ENCODE measurements around the gene MAP3K15. TPM values are rescaled to one million over a fixed set of nuclear protein-coding genes. Genes with fewer than 3 reads are reported as not detected.
"Not testable (repeated sequence)": the region's sequence is repeated elsewhere in the genome, so short reads cannot be mapped to it uniquely, and the experiment has no call there.

MAP3K15 gene
- total RNA-seq, 1 donor from 2014 or later, result 1.1 TPM

GRCh38 chrX:19479458-19479857 lies 35.9 kb downstream of the MAP3K15 start:
- TF ChIP-seq EZH2 (IDR thresholded peaks at IDR 0.05), result no peak
- TF ChIP-seq CTCF (IDR thresholded peaks at IDR 0.05), result no peak
- no peak for TF ChIP-seq EZH2phosphoT487 (IDR thresholded peaks at IDR 0.05)
- Mint-ChIP-seq H3K9me3 (peaks cover 14% of the 10 kb centered on the region), H3K4me1 (no peaks in the 10 kb centered on the region), H3K27me3 (ENCODE audit: insufficient read depth, low read depth) (peaks cover 5% of the 10 kb centered on the region), H3K27ac (no peak overlapping the region), H3K4me3 (no peak overlapping the region), H3K36me3 (peaks cover 2% of the 10 kb centered on the region)
- no peak overlapping the region for H2AFZ ChIP-seq (replicated peaks)
- H4K20me1 ChIP-seq (ENCODE audit: low read depth), result no peaks in the 10 kb centered on the region
- H3K4me3 ChIP-seq, result no peak overlapping the region
- H3F3A ChIP-seq (ENCODE audit: low read depth), result peaks cover 4% of the 10 kb centered on the region
- H3K9me3 ChIP-seq (ENCODE audit: low read depth), result no peaks in the 10 kb centered on the region
- H3K4me1 ChIP-seq, result no peaks in the 10 kb centered on the region
- DNase-seq (ENCODE audit: low spot score), result no peak
- no peak overlapping the region for H3K4me2 ChIP-seq
- no peaks in the 10 kb centered on the region for H3K36me3 ChIP-seq
- no peak overlapping the region for H3K27ac ChIP-seq
- H3K27me3 ChIP-seq, result no peaks in the 10 kb centered on the region
- H3K9ac ChIP-seq, result no peak overlapping the region
- H3K79me2 ChIP-seq (ENCODE audit: low read depth), result no peaks in the 10 kb centered on the region

- H3K27ac ChIP-seq; H3K36me3 Mint-ChIP-seq; H4K20me1 ChIP-seq (ENCODE audit: low read depth); H3K9ac ChIP-seq; H3K36me3 ChIP-seq; H3F3A ChIP-seq (ENCODE audit: low read depth); H3K27me3 Mint-ChIP-seq (ENCODE audit: insufficient read depth, low read depth); H3K4me2 ChIP-seq; H3K27ac Mint-ChIP-seq; H3K4me3 ChIP-seq; H3K4me1 Mint-ChIP-seq; H3K4me1 ChIP-seq; H2AFZ ChIP-seq (replicated peaks); H3K79me2 ChIP-seq (ENCODE audit: low read depth); DNase-seq (ENCODE audit: low spot score); H3K9me3 ChIP-seq (ENCODE audit: low read depth); H3K4me3 Mint-ChIP-seq; H3K27me3 ChIP-seq: not testable (repeated sequence)
- H3K9me3 Mint-ChIP-seq, result peaks cover 14% of the 10 kb centered on the region
These were observed 46.9 kb downstream of the MAP3K15 start for GRCh38 chrX:19468383-19468782.

GRCh38 chrX:19462879-19463278 lies 52.4 kb downstream of the MAP3K15 start:
- Histone ChIP-seq H3K36me3 (no peaks in the 10 kb centered on the region), H3K9ac (no peak overlapping the region), H3K27ac (no peak overlapping the region), H3K9me3 (ENCODE audit: low read depth) (no peaks in the 10 kb centered on the region), H2AFZ (replicated peaks) (no peak overlapping the region), H3K79me2 (ENCODE audit: low read depth) (no peaks in the 10 kb centered on the region), H3F3A (ENCODE audit: low read depth) (no peaks in the 10 kb centered on the region), H3K4me1 (no peaks in the 10 kb centered on the region), H4K20me1 (ENCODE audit: low read depth) (no peaks in the 10 kb centered on the region), H3K4me3 (no peak overlapping the region), H3K4me2 (no peak overlapping the region), H3K27me3 (no peaks in the 10 kb centered on the region)
- TF ChIP-seq EZH2phosphoT487 (IDR thresholded peaks at IDR 0.05) (no peak), CTCF (IDR thresholded peaks at IDR 0.05) (no peak), EZH2 (IDR thresholded peaks at IDR 0.05) (no peak)
- H3K9me3 Mint-ChIP-seq, result peaks cover 10% of the 10 kb centered on the region
- H3K27me3 Mint-ChIP-seq (ENCODE audit: insufficient read depth, low read depth), result no peaks in the 10 kb centered on the region
- DNase-seq (ENCODE audit: low spot score), result no peak
- no peaks in the 10 kb centered on the region for H3K4me1 Mint-ChIP-seq
- no peak overlapping the region for H3K4me3 Mint-ChIP-seq
- no peaks in the 10 kb centered on the region for H3K36me3 Mint-ChIP-seq
- no peak overlapping the region for H3K27ac Mint-ChIP-seq

GRCh38 chrX:19462231-19462630 lies 53.1 kb downstream of the MAP3K15 start:
- no peaks in the 10 kb centered on the region for H3K36me3 Mint-ChIP-seq
- H3K79me2 ChIP-seq (ENCODE audit: low read depth), result no peaks in the 10 kb centered on the region
- H3K4me1 Mint-ChIP-seq, result no peaks in the 10 kb centered on the region
- no peaks in the 10 kb centered on the region for H3K27me3 Mint-ChIP-seq (ENCODE audit: insufficient read depth, low read depth)
- no peak overlapping the region for H3K4me3 ChIP-seq
- no peaks in the 10 kb centered on the region for H3F3A ChIP-seq (ENCODE audit: low read depth)
- H3K36me3 ChIP-seq, result no peaks in the 10 kb centered on the region
- H4K20me1 ChIP-seq (ENCODE audit: low read depth), result no peaks in the 10 kb centered on the region
- H3K4me1 ChIP-seq, result no peaks in the 10 kb centered on the region
- no peak overlapping the region for H3K27ac ChIP-seq
- H3K9me3 ChIP-seq (ENCODE audit: low read depth), result no peaks in the 10 kb centered on the region
- no peak overlapping the region for H3K4me2 ChIP-seq
- peaks cover 10% of the 10 kb centered on the region for H3K9me3 Mint-ChIP-seq
- H3K4me3 Mint-ChIP-seq, result no peak overlapping the region
- H3K27ac Mint-ChIP-seq, result no peak overlapping the region
- TF ChIP-seq EZH2 (IDR thresholded peaks at IDR 0.05) (no peak), EZH2phosphoT487 (IDR thresholded peaks at IDR 0.05) (no peak), CTCF (IDR thresholded peaks at IDR 0.05) (no peak)
- H3K9ac ChIP-seq, result no peak overlapping the region
- DNase-seq (ENCODE audit: low spot score), result no peak
- no peaks in the 10 kb centered on the region for H3K27me3 ChIP-seq
- H2AFZ ChIP-seq (replicated peaks), result no peak overlapping the region
